B cell (primary cell): ENCODE results near the gene MGAT2.

ENCODE experiments used
- CTCF ChIP-seq: fragments of 200-600 bp; IDR thresholded peaks from one replicate; pipeline ENCODE4 v1.8.0; 2022; ENCODE audit warnings: antibody characterized with exemption, mild to moderate bottlenecking
- EZH2 ChIP-seq: IDR thresholded peaks from 2 replicates; pipeline ENCODE4 v1.6.1; 2012; ENCODE audit warnings: borderline replicate concordance, low read depth, mild to moderate bottlenecking, moderate library complexity, low read length; ENCODE audit not compliant: insufficient read depth, poor library complexity, severe bottlenecking

- no peak for TF ChIP-seq CTCF
- TF ChIP-seq EZH2 = no peak
Measured at GRCh38 chr14:49585803-49586672, 34.6 kb upstream of the MGAT2 start, which contains the start of gene RPS29.
